Lung (tissue), 12 donors: ENCODE results near the gene SARS2. TPM values are rescaled to one million over a fixed set of nuclear protein-coding genes. Genes with fewer than 3 reads are reported as not detected.
A peak's percentile ranks its signal among the peaks of the same experiment; 100 is the strongest.

Source experiments
- ATAC-seq: fragments of 200-7000 bp; cut with Tn5 transposase; one replicate; pipeline ENCODE4 v1.9.1; 2020; ENCODE audit warnings: moderate number of reproducible peaks; ENCODE audit not compliant: insufficient read depth, low FRiP score
- DNase-seq, 3 donors: peaks; one replicate each; pipeline ENCODE4 v3.0.0-alpha.2; 2013 to 2017
- H3K27ac ChIP-seq, 2 donors: one replicate each; pipeline ENCODE4 v1.5.1; 2013; ENCODE audit warnings: mild to moderate bottlenecking in 2 of 2, moderate library complexity in 2 of 2, control low read depth in 1 of 2, inconsistent platforms in 1 of 2, low read depth in 1 of 2, low read length in 1 of 2
- H3K27me3 ChIP-seq, 3 donors: one replicate each; pipeline ENCODE4 v1.5.1; 2013; ENCODE audit warnings: low read length in 2 of 3; ENCODE audit not compliant: control insufficient read depth in 3 of 3, insufficient read depth in 3 of 3
- H3K36me3 ChIP-seq, 4 donors: one replicate each; pipeline ENCODE4 v1.5.1; 2013; ENCODE audit warnings: low read length in 4 of 4, mild to moderate bottlenecking in 1 of 4, moderate library complexity in 1 of 4; ENCODE audit not compliant: control insufficient read depth in 4 of 4, insufficient read depth in 4 of 4
- H3K4me1 ChIP-seq, 5 donors: one replicate each; pipeline ENCODE4 v1.5.1; 2013; ENCODE audit warnings: low read length in 5 of 5, mild to moderate bottlenecking in 2 of 5, moderate library complexity in 1 of 5; ENCODE audit not compliant: control insufficient read depth in 5 of 5, insufficient read depth in 5 of 5
- H3K4me3 ChIP-seq: one replicate; pipeline ENCODE4 v1.5.1; 2013; ENCODE audit warnings: mild to moderate bottlenecking, control low read depth, moderate library complexity
- H3K9ac ChIP-seq, 2 donors: one replicate each; pipeline ENCODE4 v1.5.1; 2013; ENCODE audit warnings: low read length in 2 of 2, control low read depth in 1 of 2; ENCODE audit not compliant: insufficient read depth in 1 of 2
- H3K9me3 ChIP-seq, 4 donors: one replicate each; pipeline ENCODE4 v1.5.1; 2013; ENCODE audit warnings: low read length in 3 of 4, mild to moderate bottlenecking in 1 of 4, moderate library complexity in 1 of 4; ENCODE audit not compliant: control insufficient read depth in 4 of 4, insufficient read depth in 3 of 4
- CTCF ChIP-seq: IDR thresholded peaks from 2 replicates; pipeline ENCODE4 v1.5.1; 2012; ENCODE audit warnings: mild to moderate bottlenecking; ENCODE audit errors: control extremely low read depth, extremely low read depth
- WGBS, 2 donors: extraction: QIAGEN DNeasy Blood & Tissue Kit; methylation state at CpG; one replicate each; pipeline ENCODE4 v1.1.7; 2013; 5-methylcytosine and 5-hydroxymethylcytosine counted together
- polyA plus RNA-seq, 2 donors: library from polyadenylated mRNA; stranded (reverse); fragments of 200-250 nt; gene quantifications; one replicate each; pipeline ENCODE4 v1.2.1, GENCODE V29; 2013
- total RNA-seq, 2 donors: library from RNA; depleted of rRNA in 1 of 2; stranded (reverse); fragments of >200 nt in 1 of 2; gene quantifications; one replicate each; pipeline ENCODE4 v1.2.1, GENCODE V29; 2014 to 2021
- donor health status: control.
- donor health status: control.
- donor health status: Bipolar disorder and iron deficiency.
- donor health status: healthy.
- donor health status: DM: yes; HTN: yes; CAD: no.

SARS2 gene
- total and polyA plus RNA-seq, 4 donors: 14.3 to 34.6 (median 24.3) TPM

GRCh38 chr19:38939957-38940356, 9.4 kb upstream of the SARS2 start:
- no peak overlapping the region for H3K27ac ChIP-seq
- no peak for DNase-seq
- TF ChIP-seq CTCF: no peak
- no peaks in the 10 kb centered on the region for H3K27me3 ChIP-seq
- no peak overlapping the region for H3K4me3 ChIP-seq
- no peak overlapping the region for H3K9ac ChIP-seq
- ATAC-seq: no peak
- no peaks in the 10 kb centered on the region for H3K9me3 ChIP-seq
- no peaks in the 10 kb centered on the region for H3K4me1 ChIP-seq
- 27 to 50% methylated on average over 5 of the region's 5 CpGs for WGBS, 2 donors
- peaks cover 0 to 12% (median 2%) of the 10 kb centered on the region in 4 donors for H3K36me3 ChIP-seq

GRCh38 chr19:38933544-38933943, 3.0 kb upstream of the SARS2 start:
- no peak for TF ChIP-seq CTCF
- no peak for DNase-seq
- Histone ChIP-seq H3K9me3 (no peaks in the 10 kb centered on the region), H3K36me3 (peaks cover 0 to 8% (median 6%) of the 10 kb centered on the region in 4 donors), H3K27me3 (no peaks in the 10 kb centered on the region), H3K4me3 (no peak overlapping the region), H3K27ac (no peak overlapping the region), H3K9ac (no peak overlapping the region), H3K4me1 (peaks cover 0 to 16% (median 3%) of the 10 kb centered on the region in 5 donors)
- ATAC-seq: no peak
- WGBS, 2 donors: 89 to 92% methylated on average over 4 of the region's 4 CpGs

GRCh38 chr19:38932425-38933179, 2.0 kb upstream of the SARS2 start:
- TF ChIP-seq CTCF: no peak
- H3K27ac ChIP-seq: no peak overlapping the region
- H3K9me3 ChIP-seq: no peaks in the 10 kb centered on the region
- H3K4me3 ChIP-seq: no peak overlapping the region
- DNase-seq (peak in 2 of 3 donors; percentile 25 to 47), ATAC-seq (no peak)
- H3K36me3 ChIP-seq: peaks cover 0 to 8% (median 6%) of the 10 kb centered on the region in 4 donors
- H3K9ac ChIP-seq: no peak overlapping the region
- no peaks in the 10 kb centered on the region for H3K27me3 ChIP-seq
- peaks cover 0 to 16% (median 3%) of the 10 kb centered on the region in 5 donors for H3K4me1 ChIP-seq
- WGBS, 2 donors: 92% methylated on average over 29 of the region's 29 CpGs

- Histone ChIP-seq H3K9me3 (no peaks in the 10 kb centered on the region), H3K9ac (peak overlapping the region; percentile 78 to 96), H3K4me3 (peak overlapping the region; percentile 84), H3K4me1 (peaks cover 0 to 16% (median 3%) of the 10 kb centered on the region in 5 donors), H3K27me3 (no peaks in the 10 kb centered on the region), H3K27ac (peak overlapping the region in 1 of 2 donors; percentile 92), H3K36me3 (peaks cover 0 to 8% (median 6%) of the 10 kb centered on the region in 4 donors)
- DNase-seq: no peak
- 25 to 43% methylated on average over 8 of the region's 8 CpGs for WGBS, 2 donors
- TF ChIP-seq CTCF: no peak
- no peak for ATAC-seq
Observed at GRCh38 chr19:38931521-38931793, 894 bp upstream of the SARS2 start.
